ENCODE measurements around the gene GPR148. TPM values are rescaled to one million over a fixed set of nuclear protein-coding genes. Genes with fewer than 3 reads are reported as not detected.

The GPR148 gene
- total RNA-seq, 4 donors from 2014 or later, result not detected

GRCh38 chr2:130737592-130737991 is 8.7 kb downstream of the GPR148 start:
- Histone ChIP-seq H3K36me3 (no peaks in the 10 kb centered on the region), H3K27ac (replicated peaks in 1 of 4) (no peak overlapping the region), H3K4me3 (no peak overlapping the region), H3K9me3 (peaks cover 0 to 9% (median 1%) of the 10 kb centered on the region in 4 donors), H3K27me3 (peaks cover 0 to 43% (median 0%) of the 10 kb centered on the region in 4 donors), H3K4me1 (no peaks in the 10 kb centered on the region)
- DNase-seq (ENCODE audit: extremely low spot score), result no peak
- TF ChIP-seq POLR2AphosphoS5 (IDR thresholded peaks at IDR 0.05), result no peak
- no peak for TF ChIP-seq POLR2A (IDR thresholded peaks at IDR 0.05; ENCODE audit: low read depth)
- TF ChIP-seq EP300 (IDR thresholded peaks at IDR 0.05), result no peak
- TF ChIP-seq, protein P1, sequence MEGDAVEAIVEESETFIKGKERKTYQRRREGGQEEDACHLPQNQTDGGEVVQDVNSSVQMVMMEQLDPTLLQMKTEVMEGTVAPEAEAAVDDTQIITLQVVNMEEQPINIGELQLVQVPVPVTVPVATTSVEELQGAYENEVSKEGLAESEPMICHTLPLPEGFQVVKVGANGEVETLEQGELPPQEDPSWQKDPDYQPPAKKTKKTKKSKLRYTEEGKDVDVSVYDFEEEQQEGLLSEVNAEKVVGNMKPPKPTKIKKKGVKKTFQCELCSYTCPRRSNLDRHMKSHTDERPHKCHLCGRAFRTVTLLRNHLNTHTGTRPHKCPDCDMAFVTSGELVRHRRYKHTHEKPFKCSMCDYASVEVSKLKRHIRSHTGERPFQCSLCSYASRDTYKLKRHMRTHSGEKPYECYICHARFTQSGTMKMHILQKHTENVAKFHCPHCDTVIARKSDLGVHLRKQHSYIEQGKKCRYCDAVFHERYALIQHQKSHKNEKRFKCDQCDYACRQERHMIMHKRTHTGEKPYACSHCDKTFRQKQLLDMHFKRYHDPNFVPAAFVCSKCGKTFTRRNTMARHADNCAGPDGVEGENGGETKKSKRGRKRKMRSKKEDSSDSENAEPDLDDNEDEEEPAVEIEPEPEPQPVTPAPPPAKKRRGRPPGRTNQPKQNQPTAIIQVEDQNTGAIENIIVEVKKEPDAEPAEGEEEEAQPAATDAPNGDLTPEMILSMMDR (IDR thresholded peaks at IDR 0.05), result no peak
- intact Hi-C loops (cut with DNase I), result no loop called here
- 86% methylated on average over 14 of the region's 14 CpGs for WGBS

DNA sequence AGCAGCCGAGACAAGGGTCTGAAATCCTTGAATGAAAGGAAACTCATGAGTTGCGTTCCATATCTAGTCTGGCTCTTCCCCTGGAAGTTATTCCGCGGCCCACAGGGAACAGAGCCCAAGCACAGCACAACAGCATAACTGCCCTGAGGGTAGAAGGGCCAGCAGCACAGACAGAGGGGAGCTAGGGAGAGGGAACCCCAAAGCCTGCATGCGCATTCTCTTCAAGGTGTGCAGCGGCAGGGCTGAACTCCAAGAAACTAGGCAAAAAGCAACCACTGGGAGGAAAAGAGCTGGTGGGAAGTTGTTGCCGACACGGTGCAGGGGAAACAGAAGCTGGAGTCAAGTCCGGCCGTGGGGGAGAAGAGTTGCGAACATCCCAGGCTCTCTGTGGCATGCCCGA is 11.8 kb downstream of the GPR148 start:
- 70% methylated on average over 10 of the region's 12 CpGs for WGBS
- no peak for TF ChIP-seq EP300 (IDR thresholded peaks at IDR 0.05)
- no peak for TF ChIP-seq POLR2A (IDR thresholded peaks at IDR 0.05; ENCODE audit: low read depth)
- no peak for TF ChIP-seq POLR2AphosphoS5 (IDR thresholded peaks at IDR 0.05)
- TF ChIP-seq, protein P1 (IDR thresholded peaks at IDR 0.05), result no peak
- no peaks in the 10 kb centered on the region for H3K36me3 ChIP-seq
- H3K9me3 ChIP-seq, result no peaks in the 10 kb centered on the region
- peaks cover 0 to 64% (median 0%) of the 10 kb centered on the region in 4 donors for H3K27me3 ChIP-seq
- no peaks in the 10 kb centered on the region for H3K4me1 ChIP-seq
- no peak for DNase-seq (ENCODE audit: extremely low spot score)
- H3K4me3 ChIP-seq, result no peak overlapping the region
- H3K27ac ChIP-seq (replicated peaks in 1 of 4), result no peak overlapping the region
- intact Hi-C loops (cut with DNase I), result no loop called here

DNA sequence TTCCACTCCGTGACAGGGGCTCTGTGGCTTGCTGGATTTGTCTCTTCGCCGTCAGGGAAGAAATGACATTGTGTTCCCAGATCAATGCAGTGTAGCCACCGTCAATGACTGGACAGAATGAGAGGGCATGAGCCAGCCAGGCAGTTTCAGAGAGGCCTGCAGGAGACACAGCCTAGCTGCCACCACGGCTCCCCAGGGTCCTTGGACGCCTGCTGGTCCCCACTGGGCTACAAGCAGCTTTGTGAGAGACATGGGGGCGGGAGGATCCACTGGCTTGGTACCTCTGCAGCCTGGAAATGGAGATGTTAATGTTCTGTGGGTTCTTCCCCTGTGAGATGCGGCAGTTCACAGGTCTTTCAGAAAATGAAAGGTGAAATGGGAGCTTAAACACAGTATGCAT is 14.4 kb downstream of the GPR148 start:
- TF ChIP-seq, protein P1 (IDR thresholded peaks at IDR 0.05), result no peak
- TF ChIP-seq POLR2AphosphoS5 (IDR thresholded peaks at IDR 0.05) (no peak), EP300 (IDR thresholded peaks at IDR 0.05) (no peak), POLR2A (IDR thresholded peaks at IDR 0.05; ENCODE audit: low read depth) (no peak)
- intact Hi-C loops (cut with DNase I), result no loop called here
- WGBS, result 74% methylated on average over 8 of the region's 8 CpGs
- H3K4me1 ChIP-seq, result no peaks in the 10 kb centered on the region
- no peaks in the 10 kb centered on the region for H3K9me3 ChIP-seq
- peaks cover 0 to 44% (median 0%) of the 10 kb centered on the region in 4 donors for H3K27me3 ChIP-seq
- H3K4me3 ChIP-seq, result no peak overlapping the region
- no peak overlapping the region for H3K27ac ChIP-seq (replicated peaks in 1 of 4)
- H3K36me3 ChIP-seq, result no peaks in the 10 kb centered on the region
- no peak for DNase-seq (ENCODE audit: extremely low spot score)

GRCh38 chr2:130744287-130745117 is 15.6 kb downstream of the GPR148 start:
- Histone ChIP-seq H3K4me1 (no peaks in the 10 kb centered on the region), H3K9me3 (no peaks in the 10 kb centered on the region), H3K27ac (replicated peaks in 1 of 4) (no peak overlapping the region), H3K4me3 (no peak overlapping the region), H3K27me3 (peaks cover 0 to 33% (median 0%) of the 10 kb centered on the region in 4 donors), H3K36me3 (no peaks in the 10 kb centered on the region)
- intact Hi-C loops (cut with DNase I), result no loop called here
- TF ChIP-seq EP300 (IDR thresholded peaks at IDR 0.05) (no peak), POLR2A (IDR thresholded peaks at IDR 0.05; ENCODE audit: low read depth) (no peak), POLR2AphosphoS5 (IDR thresholded peaks at IDR 0.05) (no peak)
- TF ChIP-seq, protein P1 (IDR thresholded peaks at IDR 0.05), result no peak
- no peak for DNase-seq (ENCODE audit: extremely low spot score)
- WGBS, result 41% methylated on average over 13 of the region's 20 CpGs
